Activated CD4-positive, alpha-beta T cell treated with anti-CD3 and anti-CD28 coated beads, Interleukin-2, amount 50 U/mL, for 24 hours (primary cell): ENCODE data around the gene ZNF276.
"Not testable (repeated sequence)": the region's sequence is repeated elsewhere in the genome, so short reads cannot be mapped to it uniquely, and the experiment has no call there.

Experiments used
- DNase-seq, 2 donors: peaks; one replicate each; pipeline ENCODE4 v3.0.0-alpha.2; 2020; ENCODE audit warnings: low read depth in 1 of 2, low spot score in 1 of 2

ZNF276 gene

DNA sequence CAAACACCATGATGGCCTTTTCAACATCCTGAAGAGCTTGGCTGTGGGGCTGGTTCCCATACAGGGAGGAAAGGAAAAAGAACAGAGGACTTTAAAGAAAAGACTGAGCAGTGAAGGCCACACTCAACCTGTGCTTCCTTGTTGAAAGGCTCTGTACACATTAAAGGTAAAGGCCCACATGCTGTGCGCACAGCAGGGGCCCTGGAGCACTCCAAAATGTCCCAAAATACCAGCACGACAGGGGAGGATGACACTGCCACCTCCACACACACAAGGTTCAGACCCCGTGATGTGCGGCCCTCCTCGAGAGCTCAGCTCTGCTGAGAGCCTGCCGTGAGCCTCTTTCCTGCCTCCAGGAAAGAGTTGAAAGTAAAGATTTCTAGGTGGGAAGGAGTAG lies 58.6 kb downstream of the ZNF276 start:
- DNase-seq, result no peak

DNA sequence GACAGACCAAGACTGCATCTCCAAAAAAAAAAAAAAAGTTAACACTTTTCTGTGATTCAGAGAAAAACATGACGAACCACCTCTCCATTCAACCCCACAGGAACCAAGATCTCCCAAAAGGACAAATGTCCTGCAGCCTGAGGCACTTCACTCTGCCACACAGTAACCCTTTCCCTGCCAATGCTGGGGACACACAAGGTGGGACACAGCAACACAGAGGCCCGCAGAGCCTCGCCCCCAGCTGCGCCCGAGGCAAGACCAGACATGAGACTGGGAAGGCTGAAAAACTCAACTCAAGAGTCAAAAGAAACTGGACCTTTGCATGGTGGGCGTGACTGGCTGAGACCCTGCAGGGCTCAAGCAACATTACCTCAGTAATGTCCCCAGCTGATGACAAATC lies 61.2 kb downstream of the ZNF276 start:
- no peak for DNase-seq

DNA sequence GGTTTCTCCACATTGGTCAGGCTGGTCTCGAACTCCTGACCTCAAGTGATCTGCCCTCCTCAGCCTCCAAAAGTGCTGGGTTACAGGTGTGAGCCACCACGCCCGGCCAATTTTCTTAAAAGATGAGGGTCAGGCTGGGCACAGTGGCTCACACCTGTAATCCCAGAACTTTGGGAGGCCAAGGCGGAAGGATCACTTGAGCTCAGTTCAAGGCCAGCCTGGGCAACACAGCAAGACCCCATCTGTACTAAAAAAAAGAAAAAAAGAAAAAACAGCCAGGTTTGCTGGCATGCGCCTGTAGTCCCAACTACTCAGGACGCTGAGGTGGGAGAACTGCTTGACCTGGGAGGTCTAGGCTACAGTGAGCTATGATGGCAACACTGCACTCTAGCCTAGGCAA lies 62.6 kb downstream of the ZNF276 start:
- DNase-seq, result not testable (repeated sequence)

DNA sequence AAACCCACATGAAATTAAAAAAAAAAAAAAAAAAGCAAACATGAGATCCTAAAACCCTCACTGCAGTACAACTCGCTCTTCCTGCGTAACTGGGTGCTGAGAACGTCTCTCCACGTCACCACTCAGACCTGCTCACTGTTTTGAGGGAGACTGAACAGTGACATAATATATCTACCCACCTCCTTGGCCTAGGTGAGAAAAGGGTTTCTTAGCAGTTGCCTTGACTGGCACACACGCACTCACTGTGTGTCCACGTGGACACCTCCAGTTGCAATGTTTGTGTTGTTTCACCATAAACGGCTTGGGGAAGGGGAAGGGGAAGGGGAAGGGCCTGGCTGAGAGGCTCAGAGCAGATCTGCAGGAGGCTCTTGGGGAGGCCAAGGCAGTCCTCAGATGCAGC lies 63.1 kb downstream of the ZNF276 start:
- DNase-seq, result no peak

DNA sequence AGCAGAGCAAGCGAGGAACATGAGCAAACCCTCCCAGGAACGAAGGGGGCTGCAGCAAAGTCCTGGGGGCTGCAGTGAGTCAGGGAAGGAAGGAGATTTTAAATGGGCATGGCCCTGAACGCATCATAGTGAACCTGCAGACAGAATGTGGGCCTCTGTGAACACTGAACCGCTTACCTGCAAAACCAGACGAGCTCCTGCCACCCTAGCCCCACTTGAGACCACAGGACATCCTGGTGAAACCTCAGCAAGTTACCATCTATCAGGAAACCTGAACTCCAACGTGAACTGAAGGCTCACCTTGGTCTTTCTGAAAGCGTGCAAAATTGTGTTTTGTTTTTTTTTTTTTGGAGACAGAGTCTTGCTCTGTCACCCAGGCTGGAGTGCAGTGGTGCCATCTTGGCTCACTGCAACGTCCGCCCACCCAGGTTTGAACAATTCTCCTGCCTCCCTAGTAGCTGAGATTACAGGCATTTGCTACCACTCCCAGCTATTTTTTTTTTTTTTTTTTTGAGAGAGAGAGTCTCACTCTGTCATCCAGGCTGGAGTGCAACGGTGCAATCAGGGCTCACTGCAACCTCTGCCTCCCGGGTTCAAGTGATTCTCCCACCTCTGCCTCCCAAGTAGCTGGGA lies 64.3 kb downstream of the ZNF276 start:
- no peak for DNase-seq

DNA sequence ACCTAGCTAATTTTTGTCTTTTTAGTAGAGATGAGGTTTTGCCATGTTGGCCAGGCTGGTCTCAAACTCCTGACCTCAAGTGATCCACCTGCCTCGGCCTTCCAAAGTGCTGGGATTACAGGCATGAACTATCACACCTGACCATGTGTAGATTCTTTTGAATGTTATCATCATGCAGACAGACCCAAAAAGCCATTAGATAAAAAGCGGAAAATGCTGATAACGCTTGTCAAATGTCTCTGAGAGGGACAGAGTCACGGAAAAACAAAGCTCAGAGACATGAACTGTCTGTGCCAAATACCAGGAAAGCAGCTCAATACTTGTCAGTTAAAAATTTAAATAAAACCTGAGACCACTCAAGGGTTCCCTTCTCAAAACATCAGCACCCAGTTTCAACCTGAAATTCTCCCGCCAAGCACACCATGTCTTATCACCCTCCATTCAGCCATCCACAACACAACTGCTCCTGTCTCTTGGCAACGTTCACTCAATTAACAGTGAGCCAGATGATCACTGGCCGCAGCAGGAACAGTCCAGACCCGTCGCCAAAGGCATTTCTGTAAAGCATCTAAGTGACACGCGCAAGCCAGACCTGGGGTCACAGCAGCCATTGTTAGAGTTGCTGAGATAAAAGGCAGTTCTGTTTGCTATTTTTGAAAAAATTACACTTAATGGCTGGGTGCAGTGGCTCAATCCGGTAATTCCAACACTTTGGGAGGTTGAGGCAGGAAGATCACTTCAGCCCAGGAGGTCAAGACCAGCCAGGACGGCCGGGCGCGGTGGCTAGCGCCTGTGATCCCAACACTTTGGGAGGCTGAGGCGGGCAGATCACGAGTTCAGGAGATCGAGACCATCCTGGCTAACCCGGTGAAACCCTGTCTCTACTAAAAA lies 65.4 kb downstream of the ZNF276 start:
- no peak for DNase-seq

DNA sequence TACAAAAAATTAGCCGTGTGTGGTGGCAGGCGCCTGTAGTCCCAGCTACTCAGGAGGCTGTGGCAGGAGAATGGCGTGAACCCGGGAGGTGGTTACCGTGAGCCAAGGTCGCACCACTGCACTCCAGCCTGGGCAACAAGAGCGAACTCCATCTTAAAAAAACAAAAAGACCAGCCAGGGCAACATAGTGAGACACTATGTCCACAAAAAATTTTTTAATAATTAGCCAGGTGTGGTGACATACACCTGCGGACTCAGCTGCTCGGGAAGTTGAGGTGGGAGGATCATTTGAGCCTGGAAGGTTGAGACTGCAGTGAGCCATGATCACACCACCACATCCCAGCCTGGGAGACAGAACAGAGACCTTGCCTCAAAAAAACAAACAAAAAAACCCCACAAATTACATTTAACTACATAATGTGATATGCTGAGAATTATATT lies 66.0 kb downstream of the ZNF276 start:
- no peak for DNase-seq
